Measurements from ENCODE around the gene NTSR1. TPM values are rescaled to one million over a fixed set of nuclear protein-coding genes. Genes with fewer than 3 reads are reported as not detected.

The NTSR1 gene
- total RNA-seq, 2 experiments from 2014 or later: 0.55 to 0.56 TPM

DNA sequence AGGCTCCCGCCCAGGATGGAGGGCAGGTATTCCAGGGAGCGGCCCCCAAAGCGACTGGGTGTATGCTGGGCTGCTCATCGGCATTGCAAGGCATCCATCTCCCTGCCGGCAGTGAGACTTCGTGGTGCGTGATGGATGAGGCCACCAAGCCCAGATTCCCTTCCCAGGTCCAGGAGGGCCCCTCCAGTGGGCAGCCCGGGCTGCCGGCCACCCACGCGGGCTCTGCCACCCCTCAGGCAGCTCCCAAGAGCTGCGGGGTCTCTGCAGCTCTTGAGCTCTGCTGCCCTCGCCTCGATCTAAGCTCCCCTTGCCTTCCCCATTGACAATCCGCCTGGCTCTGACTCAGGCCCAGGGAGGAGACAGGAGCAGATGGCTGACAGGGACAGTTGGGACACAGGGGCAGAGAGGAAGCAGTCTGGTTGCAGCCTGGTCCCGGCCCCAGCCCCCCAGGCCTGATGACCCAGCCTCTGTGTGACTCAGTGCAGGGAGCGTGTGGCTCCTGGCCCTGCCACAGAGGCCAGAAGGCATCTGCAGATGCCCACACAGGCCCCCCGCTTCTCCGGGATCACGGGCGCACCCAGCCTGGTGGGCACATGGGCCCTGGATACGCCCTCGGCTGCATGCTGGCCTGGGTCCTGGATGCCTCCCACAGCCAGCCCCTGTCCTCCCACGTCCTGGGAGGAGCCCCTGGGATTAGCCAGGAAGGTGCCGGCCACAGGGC, 33.3 kb upstream of the NTSR1 start:
- TF ChIP-seq, protein P1, sequence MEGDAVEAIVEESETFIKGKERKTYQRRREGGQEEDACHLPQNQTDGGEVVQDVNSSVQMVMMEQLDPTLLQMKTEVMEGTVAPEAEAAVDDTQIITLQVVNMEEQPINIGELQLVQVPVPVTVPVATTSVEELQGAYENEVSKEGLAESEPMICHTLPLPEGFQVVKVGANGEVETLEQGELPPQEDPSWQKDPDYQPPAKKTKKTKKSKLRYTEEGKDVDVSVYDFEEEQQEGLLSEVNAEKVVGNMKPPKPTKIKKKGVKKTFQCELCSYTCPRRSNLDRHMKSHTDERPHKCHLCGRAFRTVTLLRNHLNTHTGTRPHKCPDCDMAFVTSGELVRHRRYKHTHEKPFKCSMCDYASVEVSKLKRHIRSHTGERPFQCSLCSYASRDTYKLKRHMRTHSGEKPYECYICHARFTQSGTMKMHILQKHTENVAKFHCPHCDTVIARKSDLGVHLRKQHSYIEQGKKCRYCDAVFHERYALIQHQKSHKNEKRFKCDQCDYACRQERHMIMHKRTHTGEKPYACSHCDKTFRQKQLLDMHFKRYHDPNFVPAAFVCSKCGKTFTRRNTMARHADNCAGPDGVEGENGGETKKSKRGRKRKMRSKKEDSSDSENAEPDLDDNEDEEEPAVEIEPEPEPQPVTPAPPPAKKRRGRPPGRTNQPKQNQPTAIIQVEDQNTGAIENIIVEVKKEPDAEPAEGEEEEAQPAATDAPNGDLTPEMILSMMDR (IDR thresholded peaks at IDR 0.05): no peak
- Histone ChIP-seq H3K4me3 (ENCODE audit: low read length) (no peak overlapping the region), H3K4me1 (ENCODE audit: insufficient read depth, low read length) (peaks cover 3% of the 10 kb centered on the region), H3K27ac (ENCODE audit: low read depth in 1 of 2, low read length in 2 of 2) (no peak overlapping the region), H3K36me3 (ENCODE audit: insufficient read depth, low read length) (no peaks in the 10 kb centered on the region), H3K9me3 (ENCODE audit: control insufficient read depth in 1 of 2, insufficient read depth in 1 of 2, low read length in 2 of 2) (no peaks in the 10 kb centered on the region), H3K27me3 (ENCODE audit: control insufficient read depth in 1 of 2, insufficient read depth in 2 of 2, low read length in 2 of 2) (no peaks in the 10 kb centered on the region)
- CTCF ChIA-PET: no interaction called here
- intact Hi-C loops (cut with DNase I, micrococcal nuclease): no loop called here
- no peaks in the 10 kb centered on the region for H3K36me3 Mint-ChIP-seq (ENCODE audit: low read depth)
- POLR2A ChIA-PET: no interaction called here
- DNase-seq (peak in 2 of 14 experiments; percentile 64 to 74), ATAC-seq (ENCODE audit: poor library complexity) (no peak)
- no peaks in the 10 kb centered on the region for H3K27me3 Mint-ChIP-seq
- no peak overlapping the region for H3K4me3 Mint-ChIP-seq
- H3K27ac Mint-ChIP-seq: no peak overlapping the region
- H3K4me1 Mint-ChIP-seq (ENCODE audit: low read depth): peaks cover 4% of the 10 kb centered on the region
- no peaks in the 10 kb centered on the region for H3K9me3 Mint-ChIP-seq

DNA sequence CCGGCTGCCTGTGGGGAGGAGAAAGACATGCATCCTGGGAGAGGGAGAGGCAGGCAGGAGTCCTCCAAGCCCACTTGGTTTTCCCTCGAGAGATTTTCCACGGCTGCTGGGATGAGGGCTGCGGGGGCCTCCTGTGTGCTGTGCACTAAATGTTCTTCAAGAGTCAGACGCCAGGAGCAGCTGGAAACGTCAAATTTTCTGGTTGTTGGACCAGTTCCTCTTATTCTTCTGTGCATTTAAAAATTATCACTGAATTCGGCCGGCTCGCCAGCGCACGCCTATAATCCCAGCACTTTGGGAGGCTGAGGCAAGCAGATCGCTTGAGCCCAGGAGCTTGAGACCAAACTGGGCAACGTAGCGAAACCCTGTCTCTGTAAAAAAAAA, 32.8 kb upstream of the NTSR1 start:
- H3K27ac Mint-ChIP-seq: no peak overlapping the region
- Histone ChIP-seq H3K4me3 (ENCODE audit: low read length) (no peak overlapping the region), H3K27ac (ENCODE audit: low read depth in 1 of 2, low read length in 2 of 2) (no peak overlapping the region), H3K27me3 (ENCODE audit: control insufficient read depth in 1 of 2, insufficient read depth in 2 of 2, low read length in 2 of 2) (no peaks in the 10 kb centered on the region), H3K4me1 (ENCODE audit: insufficient read depth, low read length) (peaks cover 3% of the 10 kb centered on the region), H3K9me3 (ENCODE audit: control insufficient read depth in 1 of 2, insufficient read depth in 1 of 2, low read length in 2 of 2) (no peaks in the 10 kb centered on the region), H3K36me3 (ENCODE audit: insufficient read depth, low read length) (no peaks in the 10 kb centered on the region)
- TF ChIP-seq, protein P1 (IDR thresholded peaks at IDR 0.05): no peak
- H3K9me3 Mint-ChIP-seq: no peaks in the 10 kb centered on the region
- CTCF ChIA-PET: no interaction called here
- peaks cover 4% of the 10 kb centered on the region for H3K4me1 Mint-ChIP-seq (ENCODE audit: low read depth)
- no peak for ATAC-seq (ENCODE audit: poor library complexity)
- H3K4me3 Mint-ChIP-seq: no peak overlapping the region
- H3K36me3 Mint-ChIP-seq (ENCODE audit: low read depth): no peaks in the 10 kb centered on the region
- POLR2A ChIA-PET: no interaction called here
- DNase-seq: no peak
- no peaks in the 10 kb centered on the region for H3K27me3 Mint-ChIP-seq
- intact Hi-C loops (cut with DNase I, micrococcal nuclease): no loop called here

DNA sequence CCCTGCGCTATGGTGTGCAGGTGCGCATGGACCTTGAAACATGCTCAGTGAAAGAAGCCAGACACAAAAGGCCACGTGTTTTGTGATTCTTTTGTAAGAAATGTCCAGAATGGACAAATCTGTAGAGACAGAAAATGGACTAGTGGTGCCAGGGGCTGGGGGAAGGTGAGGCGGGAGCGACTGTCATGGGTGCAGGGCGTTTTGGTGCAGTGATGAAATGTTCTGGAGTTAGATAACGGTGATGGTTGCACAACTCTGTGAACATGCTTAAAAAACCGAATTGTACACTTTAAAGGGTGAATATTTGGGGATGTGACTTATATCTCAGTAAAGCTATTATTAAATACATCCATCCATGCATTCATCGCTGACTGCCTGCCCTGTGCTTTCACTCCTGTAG, 31.7 kb upstream of the NTSR1 start:
- intact Hi-C loops (cut with DNase I, micrococcal nuclease): no loop called here
- DNase-seq: no peak
- TF ChIP-seq, protein P1 (IDR thresholded peaks at IDR 0.05): no peak
- Histone ChIP-seq H3K9me3 (ENCODE audit: control insufficient read depth in 1 of 2, insufficient read depth in 1 of 2, low read length in 2 of 2) (no peaks in the 10 kb centered on the region), H3K4me3 (ENCODE audit: low read length) (no peak overlapping the region), H3K36me3 (ENCODE audit: insufficient read depth, low read length) (no peaks in the 10 kb centered on the region), H3K4me1 (ENCODE audit: insufficient read depth, low read length) (peaks cover 3% of the 10 kb centered on the region), H3K27ac (ENCODE audit: low read depth in 1 of 2, low read length in 2 of 2) (no peak overlapping the region), H3K27me3 (ENCODE audit: control insufficient read depth in 1 of 2, insufficient read depth in 2 of 2, low read length in 2 of 2) (no peaks in the 10 kb centered on the region)
- Mint-ChIP-seq H3K27ac (no peak overlapping the region), H3K36me3 (ENCODE audit: low read depth) (no peaks in the 10 kb centered on the region), H3K27me3 (no peaks in the 10 kb centered on the region), H3K9me3 (no peaks in the 10 kb centered on the region), H3K4me1 (ENCODE audit: low read depth) (peaks cover 4% of the 10 kb centered on the region), H3K4me3 (no peak overlapping the region)
- ChIA-PET CTCF (no interaction called here), POLR2A (no interaction called here)
- no peak for ATAC-seq (ENCODE audit: poor library complexity)

All from CD4-positive, alpha-beta T cell (primary cell).